Stimulated activated CD4-positive, alpha-beta T cell treated with anti-CD3 and anti-CD28 coated beads, TNF-alpha, amount 100 ng/mL, for 1 hour (primary cell): Measurements from ENCODE around the gene OAS3.
"Not testable (repeated sequence)": the region's sequence is repeated elsewhere in the genome, so short reads cannot be mapped to it uniquely, and the experiment has no call there.

Experiments
- DNase-seq, 3 donors: peaks; one replicate each; pipeline ENCODE4 v3.0.0-alpha.2; 2020; ENCODE audit warnings: low read depth in 3 of 3, low spot score in 1 of 3

Gene OAS3

GRCh38 chr12:112948806-112949205 lies 10.5 kb downstream of the OAS3 start:
- no peak for DNase-seq

- no peak for DNase-seq
Observed at GRCh38 chr12:112950701-112951100, 12.4 kb downstream of the OAS3 start.

GRCh38 chr12:112957125-112957524 lies 18.9 kb downstream of the OAS3 start:
- DNase-seq: not testable (repeated sequence)

GRCh38 chr12:112961074-112961473 lies 22.8 kb downstream of the OAS3 start:
- DNase-seq: no peak

GRCh38 chr12:112961536-112961935 lies 23.3 kb downstream of the OAS3 start:
- DNase-seq: no peak

- DNase-seq: no peak
Observed at GRCh38 chr12:112962561-112962960, 24.3 kb downstream of the OAS3 start.

- DNase-seq: no peak
Observed at GRCh38 chr12:112963227-112963861, 25.1 kb downstream of the OAS3 start.

GRCh38 chr12:112964067-112964670 lies 25.9 kb downstream of the OAS3 start:
- no peak for DNase-seq

- no peak for DNase-seq
Observed at GRCh38 chr12:112964915-112965314, 26.6 kb downstream of the OAS3 start.

- no peak for DNase-seq
Observed at GRCh38 chr12:112965643-112966042, 27.4 kb downstream of the OAS3 start.

- no peak for DNase-seq
Observed at GRCh38 chr12:112967306-112967705, 29.0 kb downstream of the OAS3 start.

- no peak for DNase-seq
Observed at GRCh38 chr12:112967858-112968257, 29.6 kb downstream of the OAS3 start.

GRCh38 chr12:112969547-112970306 lies 31.5 kb downstream of the OAS3 start:
- DNase-seq: no peak

GRCh38 chr12:112970391-112970790 lies 32.1 kb downstream of the OAS3 start:
- no peak for DNase-seq

- DNase-seq: no peak
Observed at GRCh38 chr12:112971248-112971647, 33.0 kb downstream of the OAS3 start.

GRCh38 chr12:112973011-112973735 lies 34.9 kb downstream of the OAS3 start:
- no peak for DNase-seq

- no peak for DNase-seq
Observed at GRCh38 chr12:112973818-112974231, 35.6 kb downstream of the OAS3 start.

GRCh38 chr12:112974904-112975303 lies 36.6 kb downstream of the OAS3 start:
- no peak for DNase-seq

- DNase-seq: no peak
Observed at GRCh38 chr12:112977139-112977538, 38.9 kb downstream of the OAS3 start.

GRCh38 chr12:112977641-112978040 lies 39.4 kb downstream of the OAS3 start:
- DNase-seq: no peak

GRCh38 chr12:112978163-112979040 lies 40.1 kb downstream of the OAS3 start, which contains the start of gene OAS2:
TSS of gene OAS2 (plus strand) at chr12:112978519. CDS start at chr12:112978609, 90 bp downstream.
- peak; percentile 46 to 58 (median 50) for DNase-seq
